HG03095 (cell line): ENCODE measurements around the gene RGS21.

Experiments used
- ATAC-seq: cut with Tn5 transposase; IDR thresholded peaks from one replicate; pipeline ENCODE4 v1.9.1; 2021; ENCODE audit warnings: moderate library complexity; ENCODE audit not compliant: unreplicated experiment

RGS21 gene

GRCh38 chr1:192378276-192378675, 61.5 kb downstream of the RGS21 start:
- no peak for ATAC-seq

GRCh38 chr1:192378878-192379277, 62.1 kb downstream of the RGS21 start:
- ATAC-seq = no peak

- ATAC-seq = no peak
Observed at GRCh38 chr1:192379554-192379953, 62.8 kb downstream of the RGS21 start.

GRCh38 chr1:192382758-192383157, 66.0 kb downstream of the RGS21 start:
- no peak for ATAC-seq

- no peak for ATAC-seq
Observed at GRCh38 chr1:192386051-192386650, 69.4 kb downstream of the RGS21 start.

- ATAC-seq = no peak
Observed at GRCh38 chr1:192395211-192395610, 78.4 kb downstream of the RGS21 start.

- ATAC-seq = no peak
Observed at GRCh38 chr1:192395895-192396294, 79.1 kb downstream of the RGS21 start.

GRCh38 chr1:192399161-192399560, 82.4 kb downstream of the RGS21 start:
- ATAC-seq = no peak

- ATAC-seq = no peak
Observed at GRCh38 chr1:192401825-192402224, 85.0 kb downstream of the RGS21 start.

GRCh38 chr1:192402571-192402970, 85.8 kb downstream of the RGS21 start:
- ATAC-seq = no peak

GRCh38 chr1:192407206-192407605, 90.4 kb downstream of the RGS21 start:
- no peak for ATAC-seq
